ENCODE results near the gene IRF1.
A peak's percentile ranks its signal among the peaks of the same experiment; 100 is the strongest.

Gene IRF1

GRCh38 chr5:132500931-132501628 lies 10.5 kb upstream of the IRF1 start:
- DNase-seq = peak; percentile 88

DNA sequence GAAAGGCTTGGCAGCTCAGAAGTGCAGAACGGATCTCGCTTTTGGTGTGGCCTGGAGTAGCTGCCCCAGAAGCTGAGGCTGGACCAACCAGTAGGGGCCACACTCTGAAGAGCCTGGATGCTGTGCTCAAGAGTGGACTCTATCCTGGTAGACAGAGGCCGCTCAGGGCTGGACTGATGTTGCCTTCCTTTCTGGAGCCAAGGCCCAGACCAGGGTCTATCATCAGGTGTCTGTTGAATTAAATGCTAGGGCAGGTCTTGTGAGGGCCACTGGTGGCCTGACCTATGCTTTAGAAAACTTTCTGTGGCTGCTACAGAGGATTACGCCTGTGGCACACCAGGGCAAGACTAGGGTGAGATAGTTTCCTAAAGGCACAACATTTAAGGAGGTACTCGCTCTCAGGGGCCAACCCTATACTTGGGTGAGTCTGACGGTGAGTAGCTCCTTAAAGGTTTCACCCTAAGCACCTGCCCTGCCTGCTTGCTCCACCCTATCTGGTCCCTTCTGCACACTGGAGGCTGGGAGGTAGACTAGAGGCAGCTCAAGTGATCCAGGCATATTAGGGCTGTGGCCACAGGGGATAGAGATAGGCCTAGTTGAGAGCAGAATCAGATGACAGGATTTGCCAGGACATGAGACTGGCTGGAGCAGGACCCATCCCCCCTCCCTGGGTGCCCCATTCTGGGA lies 9.8 kb upstream of the IRF1 start:
- no peak for DNase-seq

GRCh38 chr5:132499440-132500243 lies 9.1 kb upstream of the IRF1 start:
- DNase-seq = no peak

DNA sequence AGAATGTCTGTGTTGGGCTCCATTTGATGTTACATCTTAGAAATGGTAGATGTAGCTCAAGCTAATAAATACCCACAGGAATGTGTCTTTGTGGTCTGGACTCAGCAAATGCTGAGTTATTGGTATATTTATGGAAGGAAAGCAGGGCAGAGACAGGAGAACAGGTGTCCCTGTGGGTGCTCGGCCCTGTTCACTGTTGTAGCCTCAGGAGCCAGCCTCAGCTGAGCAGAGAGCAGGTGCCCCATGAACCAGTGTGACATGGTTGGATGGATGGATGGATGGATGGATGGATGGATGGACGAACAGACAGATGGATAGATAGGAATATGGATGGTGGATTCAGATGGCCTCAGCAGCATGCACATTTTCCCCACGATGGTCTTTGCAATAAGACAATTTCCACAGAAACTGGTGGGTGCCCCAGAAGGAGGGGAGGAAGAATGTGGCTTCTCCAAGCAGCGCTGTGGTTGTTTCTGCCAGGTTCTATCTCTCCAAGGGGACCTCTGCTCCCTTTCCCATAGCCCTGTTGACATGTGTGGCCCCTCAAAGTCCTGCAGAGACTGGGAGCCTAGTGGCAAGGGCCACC lies 8.2 kb upstream of the IRF1 start:
- no peak for DNase-seq

- no peak for DNase-seq
Measured at GRCh38 chr5:132498152-132498551, 7.6 kb upstream of the IRF1 start.

GRCh38 chr5:132497488-132497997 lies 7.0 kb upstream of the IRF1 start:
- no peak for DNase-seq

- DNase-seq = peak; percentile 84
Measured at GRCh38 chr5:132496631-132497487, 6.3 kb upstream of the IRF1 start.

DNA sequence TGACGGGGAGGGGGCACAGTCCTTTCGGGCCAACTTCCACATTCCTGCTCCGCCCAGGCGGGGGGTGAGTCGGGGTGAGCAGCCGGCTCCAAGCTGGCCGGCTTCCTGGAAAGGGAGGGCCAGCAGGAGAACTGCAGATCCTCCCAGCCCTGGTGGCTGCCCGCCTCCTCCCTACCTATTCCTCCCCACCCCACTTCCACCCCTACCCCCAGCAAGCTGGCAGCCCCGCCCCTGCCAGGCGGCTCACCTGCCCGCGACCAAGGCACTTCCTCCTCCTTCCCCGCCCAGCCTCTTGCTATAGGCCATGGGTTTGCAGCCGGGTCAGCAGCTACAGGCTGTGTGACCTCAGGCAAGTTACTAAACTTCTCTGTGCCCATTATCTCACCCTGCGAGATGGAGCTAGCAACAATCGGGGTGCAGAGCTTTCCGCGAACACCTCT lies 5.6 kb upstream of the IRF1 start:
- peak; percentile 88 for DNase-seq

DNA sequence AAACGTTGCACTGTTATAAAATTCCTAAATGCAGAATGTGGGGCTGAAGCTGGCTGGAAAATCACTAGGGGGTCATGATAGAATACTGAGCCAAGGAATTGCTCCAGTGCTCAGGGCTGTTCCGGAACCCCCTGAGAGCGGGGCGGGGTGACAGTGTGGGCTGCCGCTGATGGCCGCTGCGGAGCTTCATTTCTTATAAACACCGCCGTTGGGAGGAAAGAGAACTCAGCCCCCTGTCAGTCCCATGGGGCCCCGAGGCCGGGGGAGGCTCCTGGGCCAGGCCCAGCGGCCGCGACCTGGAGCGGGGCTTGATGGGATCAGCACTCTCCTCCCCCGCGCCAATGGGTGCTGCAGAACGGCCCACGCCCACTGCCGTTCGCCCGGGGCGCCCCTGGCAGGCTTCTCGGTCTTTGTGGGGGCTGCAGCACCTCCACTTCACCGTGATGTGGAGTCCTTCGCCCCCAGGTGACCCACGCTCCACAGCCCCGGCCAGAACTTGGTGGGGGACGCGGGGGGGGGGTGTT lies 5.2 kb upstream of the IRF1 start:
- peak; percentile 88 for DNase-seq

GRCh38 chr5:132493821-132494220 lies 3.2 kb upstream of the IRF1 start:
- DNase-seq = peak; percentile 37

- peak; percentile 54 for DNase-seq
Measured at GRCh38 chr5:132493241-132493640, 2.7 kb upstream of the IRF1 start.

GRCh38 chr5:132492386-132493125 lies 2.0 kb upstream of the IRF1 start:
- DNase-seq = no peak

DNA sequence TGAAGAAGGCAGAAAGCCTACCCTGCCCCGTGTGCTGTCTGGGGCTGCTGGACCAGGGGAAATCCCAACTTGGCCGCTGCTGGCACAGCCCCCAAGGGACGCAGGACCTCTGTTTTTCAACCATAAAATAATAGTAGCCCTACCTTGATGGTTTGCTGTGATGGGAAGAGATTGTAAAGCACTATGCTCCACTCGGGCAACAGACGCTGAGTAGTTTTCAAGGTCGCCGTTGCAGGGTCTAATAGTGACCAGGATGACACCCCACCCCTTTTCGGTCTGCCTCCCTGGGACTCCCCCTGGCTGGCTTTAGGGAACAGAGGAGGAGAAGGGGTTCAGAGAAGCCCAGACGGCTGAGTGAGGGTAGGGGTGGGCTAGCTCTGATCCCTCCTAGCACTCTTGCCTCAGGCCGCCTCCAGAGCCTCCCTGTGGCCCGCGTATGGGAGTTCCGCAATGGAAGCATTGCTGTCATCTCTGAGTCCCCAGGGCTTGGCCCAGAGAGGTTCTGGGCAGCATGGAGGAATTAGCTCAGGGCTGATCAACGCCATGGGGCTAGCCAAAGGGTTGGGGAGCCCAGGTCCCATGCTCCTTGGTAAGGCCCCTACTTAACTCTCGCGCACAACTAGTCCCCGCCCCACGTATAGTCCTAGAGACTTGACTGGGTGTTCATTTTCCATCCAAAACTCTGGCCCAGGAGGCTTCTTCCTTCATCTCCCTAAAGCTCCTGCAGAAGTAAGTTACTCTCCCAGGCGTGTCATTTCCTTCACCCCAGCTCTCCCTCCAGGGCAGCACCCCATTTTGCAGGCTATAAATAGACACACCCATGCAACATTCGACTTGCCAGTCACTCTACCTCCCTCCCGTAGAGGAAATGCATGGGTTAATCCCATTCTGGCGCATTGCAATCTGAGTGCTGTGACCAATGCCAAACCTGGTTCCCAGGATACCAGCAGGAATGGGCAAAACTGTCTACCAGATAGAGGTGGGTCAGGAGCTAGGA lies 1.1 kb upstream of the IRF1 start:
- peak; percentile 71 for DNase-seq

DNA sequence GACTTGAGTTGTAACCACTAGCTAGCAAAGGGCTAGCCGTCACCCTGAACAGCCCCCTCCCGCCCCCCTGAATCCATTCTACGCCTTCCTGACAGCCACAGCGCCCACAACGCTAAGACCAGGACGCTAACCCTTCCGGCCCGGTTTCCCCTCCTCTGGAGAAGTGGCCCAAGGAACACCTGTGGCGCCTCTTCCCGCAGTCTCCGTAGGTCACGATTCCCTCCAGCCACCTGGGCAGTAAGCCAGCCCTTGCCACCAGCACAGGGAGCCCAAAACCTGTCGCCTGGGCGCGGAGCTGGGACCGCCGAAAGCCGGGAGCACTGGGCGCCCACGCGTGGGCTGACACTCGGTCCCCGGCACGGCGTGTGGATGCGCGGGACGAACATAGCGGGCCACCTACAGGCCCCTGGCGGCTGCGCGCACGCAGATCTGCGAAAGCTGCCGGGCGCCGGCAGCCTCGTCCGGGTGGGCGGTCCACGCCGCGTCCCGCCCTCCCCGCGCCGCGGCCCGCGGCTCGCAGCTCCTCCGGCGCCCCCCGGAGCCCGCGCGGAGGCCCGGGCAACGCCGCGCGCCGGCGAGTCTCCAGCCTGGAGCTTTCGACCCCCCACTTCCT lies 596 bp downstream of the IRF1 start:
- peak; percentile 80 for DNase-seq

- DNase-seq = peak; percentile 62
Measured at GRCh38 chr5:132489051-132489770, 1.4 kb downstream of the IRF1 start.

GRCh38 chr5:132488590-132488989 lies 2.0 kb downstream of the IRF1 start:
- DNase-seq = no peak

DNA sequence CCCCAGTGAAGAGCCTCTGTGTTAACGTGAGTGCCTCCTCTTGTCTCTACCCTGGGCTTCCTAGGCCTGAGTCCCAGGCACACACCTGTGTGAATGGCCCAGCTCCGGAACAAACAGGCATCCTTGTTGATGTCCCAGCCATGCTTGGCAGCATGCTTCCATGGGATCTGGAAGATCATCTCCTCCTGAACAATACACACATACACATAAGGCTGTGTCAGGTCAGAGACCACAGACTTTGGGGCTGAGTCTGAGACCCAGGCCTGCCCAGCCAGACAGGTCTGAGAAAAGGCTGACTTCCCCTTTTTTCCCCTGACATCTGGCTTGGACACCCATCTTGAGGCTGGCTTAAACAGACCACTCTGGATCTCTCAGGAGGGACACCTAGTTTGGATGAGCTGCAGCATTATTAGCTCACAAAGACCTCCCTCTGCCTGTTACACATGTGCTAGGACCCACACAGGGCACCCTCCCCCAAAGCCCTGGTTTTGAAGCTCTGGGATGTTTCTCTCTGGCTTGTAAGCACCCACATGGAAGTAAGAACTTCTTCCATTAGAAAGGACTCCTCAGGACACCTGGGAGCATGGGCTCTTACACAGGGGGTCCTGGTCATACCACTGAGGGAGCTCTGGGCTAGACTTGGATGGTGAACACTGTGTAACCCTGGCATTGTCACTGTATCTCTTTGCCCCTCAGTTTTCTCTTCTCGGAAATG lies 2.6 kb downstream of the IRF1 start:
- DNase-seq = peak; percentile 60

- DNase-seq = no peak
Measured at GRCh38 chr5:132487095-132487428, 3.5 kb downstream of the IRF1 start.

Measured in activated CD8-positive, alpha-beta memory T cell treated with anti-CD3 and anti-CD28 coated beads, Interleukin-2, amount 50 U/mL, for 48 hours (primary cell).